DMS114 treated with DMSO at 0.1 percent for 48 hours (cell line): ENCODE measurements around the gene LYRM4.

ENCODE experiments used
- DNase-seq: peaks from one replicate; lab custom pipeline; 2025; ENCODE audit not compliant: unreplicated experiment; lab: John Stamatoyannopoulos, UW

The LYRM4 gene

GRCh38 chr6:5247201-5247600, 13.5 kb downstream of the LYRM4 start:
- no peak for DNase-seq

GRCh38 chr6:5246141-5247097, 14.3 kb downstream of the LYRM4 start:
- DNase-seq, result no peak

GRCh38 chr6:5243069-5243468, 17.7 kb downstream of the LYRM4 start:
- DNase-seq, result no peak

DNA sequence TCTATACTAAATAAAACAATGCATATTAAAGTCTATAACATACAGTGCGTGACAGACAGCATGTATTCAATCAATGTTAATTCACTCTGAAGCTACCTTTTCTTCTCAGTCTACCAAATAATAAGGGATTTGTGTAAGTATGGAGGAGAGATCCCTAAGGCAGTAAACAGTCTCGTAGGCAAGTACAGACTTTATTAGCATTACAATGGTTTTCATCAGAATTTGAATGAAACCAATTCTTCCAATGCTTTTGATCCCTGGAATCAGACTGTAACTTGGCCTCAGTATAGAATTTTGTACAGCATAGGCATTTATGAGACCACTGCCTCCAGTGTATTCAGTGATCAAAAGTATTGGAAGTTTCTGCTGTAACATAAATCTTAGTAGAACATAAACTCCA, 19.5 kb downstream of the LYRM4 start:
- DNase-seq, result no peak

DNA sequence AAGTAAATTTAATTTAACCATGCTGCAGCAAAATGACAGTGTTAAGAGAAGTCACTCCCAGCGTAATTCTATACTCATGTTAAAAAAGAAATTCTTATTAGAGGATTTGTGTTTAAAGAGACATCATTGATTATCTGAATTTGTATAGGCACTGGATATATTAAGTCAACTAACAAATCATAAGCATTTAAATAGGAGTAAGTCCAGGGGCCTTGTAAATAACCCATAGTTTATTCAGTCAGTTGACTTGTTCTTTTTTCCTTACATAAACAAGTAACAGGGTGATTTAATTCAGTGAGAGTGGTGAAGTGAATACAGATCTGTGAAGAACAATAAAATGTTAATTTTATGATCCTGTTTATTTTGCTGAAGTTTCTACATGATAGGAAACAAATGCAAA, 22.4 kb downstream of the LYRM4 start:
- DNase-seq, result no peak

- no peak for DNase-seq
Observed at GRCh38 chr6:5237805-5238204, 22.9 kb downstream of the LYRM4 start.

DNA sequence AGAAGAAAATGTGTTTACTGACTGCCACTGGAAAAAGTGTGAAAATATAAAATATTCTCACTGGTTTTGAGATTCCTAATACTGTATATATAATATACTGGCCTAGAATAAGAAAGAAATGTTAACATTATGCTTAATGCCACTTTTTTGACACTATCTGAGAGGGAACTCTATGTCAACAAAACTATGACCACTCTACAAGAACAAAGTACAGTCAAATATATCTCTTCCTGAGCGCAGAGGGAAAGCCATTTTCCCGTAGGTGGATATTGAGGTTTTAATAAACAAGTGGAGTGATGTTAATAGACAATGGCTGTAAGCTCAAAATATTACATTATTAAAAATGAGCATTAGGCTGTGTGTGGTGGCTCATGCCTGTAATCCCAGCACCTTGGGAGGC, 24.9 kb downstream of the LYRM4 start:
- DNase-seq, result no peak

DNA sequence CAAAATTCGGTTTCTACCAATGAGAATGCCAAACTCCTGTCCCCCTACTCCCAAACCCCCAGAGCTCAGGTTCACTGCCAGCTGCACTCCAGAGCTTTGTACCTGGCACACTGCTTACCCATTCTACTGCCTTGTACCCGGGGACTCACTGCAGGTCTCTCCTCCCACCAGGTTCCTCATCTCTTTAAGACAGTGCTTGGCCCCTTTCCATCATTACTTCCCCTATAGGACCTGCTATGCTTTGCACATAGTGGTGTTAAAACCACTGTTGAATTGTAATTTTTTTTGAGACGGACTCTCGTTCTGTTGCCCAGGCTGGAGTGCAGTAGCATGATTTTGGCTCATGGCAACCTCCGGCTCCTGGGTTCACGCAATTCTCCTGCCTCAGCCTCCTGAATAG, 25.9 kb downstream of the LYRM4 start:
- no peak for DNase-seq

GRCh38 chr6:5231289-5231688, 29.5 kb downstream of the LYRM4 start:
- DNase-seq, result no peak

DNA sequence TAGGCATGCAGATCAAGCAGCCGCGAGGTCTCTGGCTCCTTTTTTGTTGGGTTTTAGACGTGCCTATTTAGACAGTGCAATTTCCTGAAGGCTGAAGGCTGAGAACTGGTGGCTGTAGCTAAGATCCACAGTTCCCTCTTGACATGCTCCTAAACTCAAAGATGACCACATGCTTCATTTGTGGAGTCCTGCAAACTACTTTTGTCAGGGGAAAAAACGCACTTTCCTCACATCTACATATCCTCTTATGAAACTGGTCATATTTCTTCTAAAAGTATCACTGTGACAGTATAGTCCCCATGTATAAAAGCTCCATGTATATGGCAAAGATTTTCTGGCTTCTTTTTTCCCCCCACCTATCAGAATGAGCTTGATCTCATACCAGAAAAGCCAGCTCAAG, 30.7 kb downstream of the LYRM4 start:
- DNase-seq, result no peak

GRCh38 chr6:5229356-5229755, 31.4 kb downstream of the LYRM4 start:
- no peak for DNase-seq

DNA sequence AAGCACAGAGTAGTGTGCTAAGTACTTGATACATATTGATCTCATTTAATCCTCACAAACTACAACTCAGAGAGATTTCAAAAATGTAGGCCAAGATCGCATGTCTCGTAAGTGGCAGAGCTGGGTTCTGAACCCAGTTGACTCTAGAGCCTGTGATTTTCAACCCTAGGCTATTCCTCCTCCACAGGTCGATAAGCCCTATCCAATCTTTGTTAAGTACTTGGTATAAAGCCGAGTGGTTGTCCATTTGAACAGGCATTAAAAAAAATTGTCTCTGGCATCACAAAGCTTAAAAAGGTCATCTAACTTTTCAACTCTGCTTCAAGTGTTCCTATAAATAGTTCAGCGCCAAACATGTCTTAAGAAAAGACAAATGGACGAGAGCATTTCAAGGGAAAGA, 37.4 kb downstream of the LYRM4 start:
- DNase-seq, result no peak

DNA sequence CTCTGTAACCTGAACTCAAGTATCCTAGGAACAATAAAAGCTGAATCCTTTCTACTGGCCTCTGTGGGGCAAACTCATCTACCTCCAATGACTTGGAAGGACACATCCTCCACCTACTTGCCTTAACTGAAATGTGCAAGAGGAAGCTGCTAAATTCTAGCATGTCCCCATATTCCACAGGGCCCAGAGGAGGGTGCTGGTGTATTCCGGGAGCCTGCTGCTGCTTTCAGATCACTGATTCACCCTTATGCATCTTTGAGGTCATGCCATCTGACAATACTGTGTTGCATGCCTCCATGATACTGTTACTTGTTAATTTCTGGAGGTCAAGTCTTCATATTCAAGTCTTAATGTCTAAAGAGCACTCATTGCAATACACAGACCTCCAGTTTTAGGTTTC, 40.3 kb downstream of the LYRM4 start:
- DNase-seq, result no peak

GRCh38 chr6:5219011-5219691, 41.6 kb downstream of the LYRM4 start:
- no peak for DNase-seq

- DNase-seq, result no peak
Observed at GRCh38 chr6:5217356-5217755, 43.4 kb downstream of the LYRM4 start.

DNA sequence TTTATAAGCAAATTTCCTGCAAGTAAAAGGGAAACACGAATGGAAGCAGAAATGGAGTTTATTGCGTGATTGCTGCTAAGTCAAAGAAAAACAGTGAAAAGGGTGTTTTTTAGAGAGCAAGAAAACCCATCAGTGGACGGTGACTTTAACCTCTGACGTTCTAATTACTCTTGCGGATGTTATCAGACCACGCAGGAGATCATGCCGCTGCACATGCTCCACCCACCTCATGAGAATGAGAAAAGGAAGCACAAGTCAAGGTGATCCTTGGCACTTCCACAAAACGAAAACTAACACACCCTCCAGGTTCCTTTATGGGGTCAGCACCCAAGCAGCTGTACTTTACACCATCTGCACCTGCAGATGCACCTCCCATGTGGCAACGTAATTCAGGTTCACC, 45.0 kb downstream of the LYRM4 start:
- no peak for DNase-seq

- DNase-seq, result no peak
Observed at GRCh38 chr6:5215159-5215558, 45.6 kb downstream of the LYRM4 start.

GRCh38 chr6:5214570-5215052, 46.1 kb downstream of the LYRM4 start:
- no peak for DNase-seq

DNA sequence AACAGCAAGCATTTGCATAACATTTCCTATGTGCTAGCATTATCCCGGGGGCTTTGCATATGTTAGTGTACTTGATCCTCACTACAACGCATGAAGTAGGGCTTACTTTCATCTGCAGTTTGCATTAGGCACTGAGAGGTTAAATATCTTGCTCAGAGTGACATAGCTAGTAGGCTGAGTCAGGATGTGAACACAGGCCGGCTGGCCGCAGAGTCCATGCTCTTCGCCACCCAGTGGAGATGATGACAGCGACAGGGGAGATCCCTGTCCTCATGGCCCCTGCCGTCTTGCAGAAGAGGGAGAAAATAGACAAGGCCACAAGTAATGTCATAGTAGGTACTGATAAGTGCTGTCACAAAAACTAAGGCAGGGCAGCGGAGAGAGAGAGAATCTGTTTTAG, 46.9 kb downstream of the LYRM4 start:
- DNase-seq, result no peak

- no peak for DNase-seq
Observed at GRCh38 chr6:5211492-5211891, 49.3 kb downstream of the LYRM4 start.

GRCh38 chr6:5208471-5208971, 52.2 kb downstream of the LYRM4 start:
- no peak for DNase-seq

DNA sequence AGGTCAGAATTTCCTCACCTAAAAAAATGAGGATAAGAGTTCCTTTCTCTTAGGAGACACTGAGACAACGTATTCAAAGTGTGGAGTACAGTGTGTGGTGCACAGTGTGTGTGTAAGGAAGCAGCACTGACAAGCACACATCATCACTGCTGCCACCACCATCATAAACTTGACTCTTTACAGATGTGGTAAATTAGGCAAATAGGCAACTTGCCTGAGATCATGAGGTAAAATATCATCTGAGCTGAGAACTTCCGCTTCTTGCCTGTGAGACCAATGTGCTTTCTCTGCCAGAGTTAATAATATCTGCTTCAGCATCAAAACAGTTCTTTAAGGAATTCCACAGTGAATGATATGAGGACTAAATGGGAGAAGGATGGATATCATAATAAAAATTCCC, 52.7 kb downstream of the LYRM4 start:
- DNase-seq, result no peak
